Measurements from ENCODE around the gene KHDRBS1.

The KHDRBS1 gene

DNA sequence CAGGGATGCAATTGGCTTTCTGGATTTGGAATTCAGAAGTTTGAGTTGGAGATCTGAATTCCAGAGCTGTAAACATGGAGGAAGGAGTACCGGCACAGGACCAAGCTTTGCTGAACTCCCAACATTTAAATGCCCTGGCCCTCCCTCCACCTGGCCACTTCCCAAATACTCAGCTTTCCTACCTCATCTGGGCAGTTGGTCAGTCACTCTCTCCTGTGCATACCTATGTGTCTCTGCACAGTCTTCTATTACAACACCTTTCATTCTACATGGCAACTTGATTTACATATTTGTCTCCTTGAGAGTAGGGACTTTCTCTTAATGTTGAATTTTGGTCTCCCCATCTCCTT is 6.1 kb upstream of the KHDRBS1 start:
- POLR2A ChIA-PET = no interaction called here
- TF ChIP-seq ZNF384 (IDR thresholded peaks at IDR 0.05) (no peak), SUZ12 (IDR thresholded peaks at IDR 0.05) (no peak), FOXA1 (IDR thresholded peaks at IDR 0.05) (no peak), NFRKB (IDR thresholded peaks at IDR 0.05) (no peak), HDGF (IDR thresholded peaks at IDR 0.05; ENCODE audit: borderline replicate concordance) (no peak), BHLHE40 (IDR thresholded peaks at IDR 0.05; ENCODE audit: borderline replicate concordance) (no peak), LEF1 (IDR thresholded peaks at IDR 0.05; ENCODE audit: borderline replicate concordance) (no peak), FOXM1 (IDR thresholded peaks at IDR 0.05; ENCODE audit: borderline replicate concordance) (no peak), ARNT (IDR thresholded peaks at IDR 0.05) (no peak), SP1 (IDR thresholded peaks at IDR 0.05) (no peak), FOXK2 (IDR thresholded peaks at IDR 0.05) (no peak)
- TF ChIP-seq, protein P1, sequence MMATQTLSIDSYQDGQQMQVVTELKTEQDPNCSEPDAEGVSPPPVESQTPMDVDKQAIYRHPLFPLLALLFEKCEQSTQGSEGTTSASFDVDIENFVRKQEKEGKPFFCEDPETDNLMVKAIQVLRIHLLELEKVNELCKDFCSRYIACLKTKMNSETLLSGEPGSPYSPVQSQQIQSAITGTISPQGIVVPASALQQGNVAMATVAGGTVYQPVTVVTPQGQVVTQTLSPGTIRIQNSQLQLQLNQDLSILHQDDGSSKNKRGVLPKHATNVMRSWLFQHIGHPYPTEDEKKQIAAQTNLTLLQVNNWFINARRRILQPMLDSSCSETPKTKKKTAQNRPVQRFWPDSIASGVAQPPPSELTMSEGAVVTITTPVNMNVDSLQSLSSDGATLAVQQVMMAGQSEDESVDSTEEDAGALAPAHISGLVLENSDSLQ (IDR thresholded peaks at IDR 0.05) = no peak
- DNase-seq (ENCODE audit: extremely low spot score) = no peak
- CTCF ChIA-PET = no interaction called here

DNA sequence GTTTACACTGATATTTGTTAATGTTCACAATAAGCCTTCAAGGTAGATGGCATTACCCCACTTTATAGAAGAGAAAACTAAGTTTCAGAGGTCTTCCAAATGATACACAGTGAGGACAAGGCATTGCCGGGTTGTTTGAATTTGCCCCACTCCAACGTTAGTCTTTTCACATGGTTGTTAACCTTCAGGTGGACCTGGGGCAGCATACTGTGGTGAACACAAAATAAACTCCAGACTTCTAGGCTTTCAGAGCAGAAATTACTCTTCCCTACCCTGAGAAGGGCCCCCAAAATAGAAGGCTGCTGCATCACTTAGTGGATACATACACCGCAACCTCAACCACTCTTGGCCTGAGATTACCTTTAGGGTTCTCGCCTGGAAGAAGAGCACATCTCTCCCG is 3.4 kb upstream of the KHDRBS1 start:
- DNase-seq (ENCODE audit: extremely low spot score) = no peak
- no peak for TF ChIP-seq ZNF384 (IDR thresholded peaks at IDR 0.05)
- no peak for TF ChIP-seq ELF4 (IDR thresholded peaks at IDR 0.05)
- TF ChIP-seq BHLHE40 (IDR thresholded peaks at IDR 0.05; ENCODE audit: borderline replicate concordance) = no peak
- TF ChIP-seq, protein P1 (IDR thresholded peaks at IDR 0.05) = no peak
- TF ChIP-seq FOXM1 (IDR thresholded peaks at IDR 0.05; ENCODE audit: borderline replicate concordance) = no peak
- TF ChIP-seq HDGF (IDR thresholded peaks at IDR 0.05; ENCODE audit: borderline replicate concordance) = no peak
- TF ChIP-seq SUZ12 (IDR thresholded peaks at IDR 0.05) = no peak
- no peak for TF ChIP-seq LEF1 (IDR thresholded peaks at IDR 0.05; ENCODE audit: borderline replicate concordance)
- no peak for TF ChIP-seq ARNT (IDR thresholded peaks at IDR 0.05)
- TF ChIP-seq TARDBP (IDR thresholded peaks at IDR 0.05) = no peak
- no peak for TF ChIP-seq FOXA1 (IDR thresholded peaks at IDR 0.05)
- TF ChIP-seq L3MBTL2 (conservative IDR thresholded peaks at IDR 0.05) = no peak
- TF ChIP-seq NFRKB (IDR thresholded peaks at IDR 0.05) = no peak
- no peak for TF ChIP-seq SP1 (IDR thresholded peaks at IDR 0.05)
- TF ChIP-seq CTBP1 (IDR thresholded peaks at IDR 0.05; ENCODE audit: borderline replicate concordance) = no peak
- no peak for TF ChIP-seq FOXK2 (IDR thresholded peaks at IDR 0.05)
- CTCF ChIA-PET = interaction anchor here (1.9 kb wide), 1 partner anchor 53 kb away, joined by 5 read pairs; no protein-coding TSS in a partner anchor
- POLR2A ChIA-PET = no interaction called here

DNA sequence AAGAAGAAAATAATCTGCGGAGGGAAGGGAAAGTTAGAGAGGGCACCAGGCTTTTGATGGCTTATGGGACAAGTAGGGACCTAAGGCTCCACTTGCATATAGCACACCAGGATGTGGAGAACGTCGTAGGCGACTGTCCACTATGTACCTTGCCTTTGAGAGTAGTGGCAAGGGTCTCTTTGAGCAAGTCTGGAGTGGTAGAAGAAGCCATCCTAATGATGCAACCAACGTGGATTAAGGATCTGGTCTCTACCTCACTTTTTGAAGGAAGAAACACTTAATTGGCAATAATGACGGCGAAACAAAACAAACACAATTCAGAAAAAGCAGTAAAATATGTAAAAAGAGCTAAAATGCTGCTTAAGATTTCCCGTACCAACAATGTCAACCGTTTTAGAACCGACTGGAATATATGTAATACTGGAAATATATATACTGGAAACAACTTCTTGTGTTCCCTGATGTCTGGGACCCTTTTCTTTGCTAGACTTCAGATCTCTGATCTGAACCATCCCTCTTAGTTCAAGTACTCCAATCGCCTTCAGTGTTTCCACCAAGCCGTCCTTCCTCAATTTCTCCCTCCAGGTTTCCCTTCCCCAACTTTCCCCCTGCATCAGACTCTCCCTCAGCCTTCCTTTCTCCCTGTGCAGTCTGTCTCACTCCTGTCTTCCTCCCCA is 821 bp upstream of the KHDRBS1 start:
- DNase-seq (ENCODE audit: extremely low spot score) = no peak
- POLR2A ChIA-PET = interaction anchor here (0.6 to 2.6 kb wide), 16 partner anchors 8 to 135 kb away, joined by 3 to 14 read pairs (median 6); partner anchors contain the start of genes KPNA6 and TMEM39B
- CTCF ChIA-PET = interaction anchor here (0.9 kb wide), 1 partner anchor 9 kb away, joined by 4 read pairs; no protein-coding TSS in a partner anchor
- TF ChIP-seq ELF4 (IDR thresholded peaks at IDR 0.05) = no peak
- TF ChIP-seq L3MBTL2 (conservative IDR thresholded peaks at IDR 0.05) = no peak
- TF ChIP-seq SP1 (IDR thresholded peaks at IDR 0.05) = no peak
- no peak for TF ChIP-seq HDGF (IDR thresholded peaks at IDR 0.05; ENCODE audit: borderline replicate concordance)
- TF ChIP-seq FOXA1 (IDR thresholded peaks at IDR 0.05) = no peak
- no peak for TF ChIP-seq SUZ12 (IDR thresholded peaks at IDR 0.05)
- TF ChIP-seq LEF1 (IDR thresholded peaks at IDR 0.05; ENCODE audit: borderline replicate concordance) = no peak
- TF ChIP-seq TARDBP (IDR thresholded peaks at IDR 0.05) = no peak
- no peak for TF ChIP-seq ARNT (IDR thresholded peaks at IDR 0.05)
- TF ChIP-seq FOXK2 (IDR thresholded peaks at IDR 0.05) = no peak
- TF ChIP-seq CTBP1 (IDR thresholded peaks at IDR 0.05; ENCODE audit: borderline replicate concordance) = no peak
- TF ChIP-seq, protein P1 (IDR thresholded peaks at IDR 0.05) = no peak

DNA sequence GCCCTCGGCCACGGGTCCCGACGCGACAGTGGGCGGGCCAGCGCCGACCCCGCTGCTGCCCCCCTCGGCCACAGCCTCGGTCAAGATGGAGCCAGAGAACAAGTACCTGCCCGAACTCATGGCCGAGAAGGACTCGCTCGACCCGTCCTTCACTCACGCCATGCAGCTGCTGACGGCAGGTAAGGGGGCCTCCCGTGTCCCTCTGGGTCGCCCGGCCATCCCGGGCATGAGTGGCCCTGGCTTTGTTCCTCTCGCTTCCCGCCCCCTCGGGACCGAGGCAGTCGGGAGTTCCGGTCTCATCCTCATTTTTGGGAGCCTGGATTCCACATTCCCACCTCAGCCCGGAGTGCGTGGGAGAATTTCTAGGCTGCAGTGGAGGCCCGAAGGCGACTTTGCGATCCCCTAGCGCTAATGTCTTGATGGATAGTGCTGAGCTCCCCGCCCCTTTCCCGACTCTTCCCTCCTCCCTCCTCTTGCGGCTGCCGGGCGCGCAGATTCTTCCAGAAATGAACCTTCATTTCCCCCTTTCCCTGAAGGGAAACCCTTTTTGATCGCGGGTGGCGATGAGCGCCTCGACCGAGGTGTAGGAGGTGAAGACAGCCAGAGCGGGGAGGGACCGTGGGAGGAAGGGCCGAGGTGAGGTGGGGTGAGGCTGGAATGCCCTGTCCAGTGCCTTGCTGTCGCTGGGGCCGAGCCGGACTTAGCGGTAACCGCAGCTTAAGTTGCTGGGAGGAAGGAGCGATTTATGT is 705 bp downstream of the KHDRBS1 start:
- POLR2A ChIA-PET = interaction anchor here (0.6 to 2.6 kb wide), 12 partner anchors 9 to 136 kb away, joined by 3 to 14 read pairs (median 4); partner anchors contain the start of genes KPNA6 and PTP4A2
- DNase-seq (ENCODE audit: extremely low spot score) = peak; percentile 69
- CTCF ChIA-PET = interaction anchor here (0.7 to 1.0 kb wide), 3 partner anchors 11 to 201 kb away, joined by 3 to 5 read pairs (median 3); no protein-coding TSS in a partner anchor
- peak; percentile 43; the same call in 1 of the 2 replicates for TF ChIP-seq L3MBTL2 (conservative IDR thresholded peaks at IDR 0.05)
- TF ChIP-seq HDGF (IDR thresholded peaks at IDR 0.05; ENCODE audit: borderline replicate concordance) = no peak
- no peak for TF ChIP-seq ZNF384 (IDR thresholded peaks at IDR 0.05)

DNA sequence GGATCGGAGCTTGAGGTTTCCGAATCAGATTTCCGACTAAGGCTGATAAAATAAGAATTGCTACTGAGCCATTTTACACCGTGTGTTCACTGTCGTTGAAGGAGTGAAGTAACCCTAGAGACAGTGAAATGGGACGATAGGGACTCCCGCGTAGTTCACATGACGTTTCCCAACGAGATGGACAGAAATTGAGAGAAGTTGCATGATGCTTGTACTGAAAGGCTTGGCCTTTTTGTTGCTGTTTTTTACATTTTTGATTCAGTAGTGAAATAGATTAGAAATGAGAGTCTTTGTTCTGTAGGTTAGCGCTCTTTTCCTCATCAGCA is 1.2 kb downstream of the KHDRBS1 start:
- CTCF ChIA-PET = interaction anchor here (0.7 to 1.0 kb wide), 3 partner anchors 11 to 200 kb away, joined by 3 to 5 read pairs (median 3); no protein-coding TSS in a partner anchor
- POLR2A ChIA-PET = interaction anchor here (0.6 to 2.6 kb wide), 12 partner anchors 10 to 93 kb away, joined by 3 to 14 read pairs (median 4); partner anchors contain the start of genes KPNA6 and PTP4A2
- DNase-seq (ENCODE audit: extremely low spot score) = no peak
- no peak for TF ChIP-seq BHLHE40 (IDR thresholded peaks at IDR 0.05; ENCODE audit: borderline replicate concordance)
- TF ChIP-seq SP1 (IDR thresholded peaks at IDR 0.05) = no peak
- no peak for TF ChIP-seq FOXA1 (IDR thresholded peaks at IDR 0.05)
- no peak; the same call in none of the 2 replicates for TF ChIP-seq L3MBTL2 (conservative IDR thresholded peaks at IDR 0.05)
- no peak for TF ChIP-seq TARDBP (IDR thresholded peaks at IDR 0.05)
- TF ChIP-seq ARNT (IDR thresholded peaks at IDR 0.05) = no peak
- TF ChIP-seq HDGF (IDR thresholded peaks at IDR 0.05; ENCODE audit: borderline replicate concordance) = no peak
- TF ChIP-seq ZNF384 (IDR thresholded peaks at IDR 0.05) = no peak
- TF ChIP-seq, protein P1 (IDR thresholded peaks at IDR 0.05) = no peak
- TF ChIP-seq CTBP1 (IDR thresholded peaks at IDR 0.05; ENCODE audit: borderline replicate concordance) = no peak
- TF ChIP-seq SUZ12 (IDR thresholded peaks at IDR 0.05) = no peak
- no peak for TF ChIP-seq LEF1 (IDR thresholded peaks at IDR 0.05; ENCODE audit: borderline replicate concordance)
- no peak for TF ChIP-seq ELF4 (IDR thresholded peaks at IDR 0.05)
- no peak for TF ChIP-seq NFRKB (IDR thresholded peaks at IDR 0.05)
- no peak for TF ChIP-seq FOXM1 (IDR thresholded peaks at IDR 0.05; ENCODE audit: borderline replicate concordance)
- TF ChIP-seq FOXK2 (IDR thresholded peaks at IDR 0.05) = no peak
